ENCODE results near the gene ANKS3.

Gene ANKS3

GRCh38 chr16:4700380-4700996, 33.6 kb downstream of the ANKS3 start:
- TF ChIP-seq ZNF274 (IDR thresholded peaks at IDR 0.05; ENCODE audit: low read depth, low read length), result no peak
- no peak overlapping the region for H3K4me3 ChIP-seq (ENCODE audit: low read length)

GRCh38 chr16:4699046-4699556, 35.0 kb downstream of the ANKS3 start:
- no peak for TF ChIP-seq ZNF274 (IDR thresholded peaks at IDR 0.05; ENCODE audit: low read depth, low read length)
- no peak overlapping the region for H3K4me3 ChIP-seq (ENCODE audit: low read length)

DNA sequence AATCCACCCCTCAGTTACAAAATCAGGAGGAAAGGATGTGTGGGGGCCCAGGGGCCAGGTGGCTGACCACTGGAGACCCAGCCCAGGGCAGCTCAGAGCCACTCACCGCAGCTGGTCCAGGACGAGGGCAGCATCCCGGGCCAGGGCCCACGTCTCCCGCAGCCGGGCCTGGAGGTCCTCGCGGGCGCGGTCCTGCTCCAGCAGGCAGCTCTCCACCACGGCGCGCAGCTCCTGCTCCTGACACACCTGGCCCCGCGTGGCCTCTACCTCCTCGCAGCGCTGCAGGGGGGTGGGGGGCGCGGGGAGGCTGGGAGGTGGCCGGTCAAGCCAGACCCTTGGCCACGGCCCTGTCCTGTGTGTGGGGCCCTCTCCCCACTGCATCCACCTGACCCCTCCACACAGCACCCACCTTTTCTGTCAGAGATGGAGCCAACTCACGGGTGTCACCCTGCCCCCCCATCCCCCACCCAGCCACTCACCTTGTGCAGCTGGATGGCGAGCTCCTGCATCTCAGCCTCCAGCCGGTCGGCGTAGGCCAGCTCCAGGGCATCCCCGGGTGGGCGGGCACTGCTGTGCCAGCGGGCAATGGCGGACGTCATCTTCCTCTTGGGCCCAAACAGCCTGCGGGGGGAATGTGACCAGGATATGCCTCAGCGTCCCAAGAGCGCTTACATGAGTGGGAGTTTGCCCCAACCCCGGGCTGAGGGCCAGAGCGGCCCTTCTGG, 35.6 kb downstream of the ANKS3 start:
- no peak overlapping the region for H3K4me3 ChIP-seq (ENCODE audit: low read length)
- no peak for TF ChIP-seq ZNF274 (IDR thresholded peaks at IDR 0.05; ENCODE audit: low read depth, low read length)

- TF ChIP-seq ZNF274 (IDR thresholded peaks at IDR 0.05; ENCODE audit: low read depth, low read length), result no peak
- H3K4me3 ChIP-seq (ENCODE audit: low read length), result no peak overlapping the region
These were observed 36.2 kb downstream of the ANKS3 start for GRCh38 chr16:4697848-4698291.

- no peak overlapping the region for H3K4me3 ChIP-seq (ENCODE audit: low read length)
- TF ChIP-seq ZNF274 (IDR thresholded peaks at IDR 0.05; ENCODE audit: low read depth, low read length), result no peak
These were observed 36.9 kb downstream of the ANKS3 start for GRCh38 chr16:4696905-4697847.

DNA sequence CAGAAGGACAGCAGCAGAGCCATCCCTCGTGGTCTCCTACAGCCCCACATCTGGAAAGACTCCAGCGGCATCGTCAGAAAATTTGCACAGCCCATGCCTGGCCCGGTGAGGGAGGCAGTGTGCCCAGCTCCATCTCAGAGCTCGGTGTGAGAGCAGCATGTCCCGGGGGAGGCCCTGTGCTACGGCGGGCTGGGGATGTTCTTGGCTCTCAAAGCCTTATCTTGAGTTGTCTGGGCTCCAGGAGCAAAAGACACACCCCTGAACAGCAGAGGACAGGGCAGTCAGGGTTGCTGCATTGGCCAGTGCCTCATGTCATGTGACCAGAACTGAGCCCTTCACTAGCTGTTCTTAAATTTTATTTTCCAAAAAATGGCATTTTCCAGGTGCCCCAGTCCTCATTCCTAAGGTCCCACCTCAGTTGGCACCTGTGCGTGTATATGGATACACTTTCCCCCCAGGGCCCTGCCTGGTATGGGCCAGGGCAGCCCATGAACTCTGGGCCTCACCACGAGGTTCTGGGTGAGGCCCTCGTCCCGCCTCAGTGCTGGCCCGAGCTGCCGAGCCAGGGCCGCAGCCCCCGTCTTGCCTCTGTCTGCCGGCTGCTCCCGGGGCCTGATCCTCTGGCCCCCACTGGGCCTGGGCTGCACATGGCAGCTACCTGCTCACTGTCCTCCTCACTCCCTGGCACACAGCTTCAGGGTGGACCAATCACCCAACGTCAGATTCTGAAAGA, 37.7 kb downstream of the ANKS3 start:
- H3K4me3 ChIP-seq (ENCODE audit: low read length), result no peak overlapping the region
- no peak for TF ChIP-seq ZNF274 (IDR thresholded peaks at IDR 0.05; ENCODE audit: low read depth, low read length)

DNA sequence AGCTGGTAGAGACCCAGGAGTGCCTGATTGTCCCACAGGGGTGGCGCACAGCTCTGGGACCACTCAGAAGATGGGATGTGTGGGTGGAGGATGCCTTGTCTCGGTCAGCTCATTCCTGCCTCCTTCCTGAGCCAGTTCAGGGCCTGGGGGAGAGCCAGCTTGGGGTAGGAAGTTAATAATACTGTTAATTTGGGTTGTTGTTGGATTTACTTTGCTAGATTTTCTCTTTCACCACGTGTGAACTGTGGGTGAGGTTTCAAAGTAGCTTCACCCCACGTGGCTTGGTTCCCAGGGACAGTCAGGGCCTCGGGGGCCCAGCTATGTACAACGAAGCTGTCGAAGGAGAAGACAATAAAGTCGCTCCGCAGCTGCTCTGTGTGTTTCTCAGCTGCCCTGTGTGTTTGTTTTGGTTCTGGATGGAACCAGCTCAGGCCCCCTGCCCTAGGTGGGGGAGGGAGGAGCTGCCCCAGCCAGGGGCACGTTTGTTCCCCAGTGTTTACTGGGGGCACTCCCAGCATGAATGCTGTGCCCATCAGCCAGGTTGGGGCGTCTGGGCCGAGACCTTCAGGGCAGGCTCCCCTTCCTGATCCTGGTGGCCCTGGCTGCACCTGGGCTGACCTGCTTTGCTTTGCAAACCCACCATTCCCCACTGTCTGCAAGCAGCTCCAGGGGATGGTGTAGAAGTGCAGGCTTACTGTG, 38.4 kb downstream of the ANKS3 start:
- no peak for TF ChIP-seq ZNF274 (IDR thresholded peaks at IDR 0.05; ENCODE audit: low read depth, low read length)
- H3K4me3 ChIP-seq (ENCODE audit: low read length), result no peak overlapping the region

DNA sequence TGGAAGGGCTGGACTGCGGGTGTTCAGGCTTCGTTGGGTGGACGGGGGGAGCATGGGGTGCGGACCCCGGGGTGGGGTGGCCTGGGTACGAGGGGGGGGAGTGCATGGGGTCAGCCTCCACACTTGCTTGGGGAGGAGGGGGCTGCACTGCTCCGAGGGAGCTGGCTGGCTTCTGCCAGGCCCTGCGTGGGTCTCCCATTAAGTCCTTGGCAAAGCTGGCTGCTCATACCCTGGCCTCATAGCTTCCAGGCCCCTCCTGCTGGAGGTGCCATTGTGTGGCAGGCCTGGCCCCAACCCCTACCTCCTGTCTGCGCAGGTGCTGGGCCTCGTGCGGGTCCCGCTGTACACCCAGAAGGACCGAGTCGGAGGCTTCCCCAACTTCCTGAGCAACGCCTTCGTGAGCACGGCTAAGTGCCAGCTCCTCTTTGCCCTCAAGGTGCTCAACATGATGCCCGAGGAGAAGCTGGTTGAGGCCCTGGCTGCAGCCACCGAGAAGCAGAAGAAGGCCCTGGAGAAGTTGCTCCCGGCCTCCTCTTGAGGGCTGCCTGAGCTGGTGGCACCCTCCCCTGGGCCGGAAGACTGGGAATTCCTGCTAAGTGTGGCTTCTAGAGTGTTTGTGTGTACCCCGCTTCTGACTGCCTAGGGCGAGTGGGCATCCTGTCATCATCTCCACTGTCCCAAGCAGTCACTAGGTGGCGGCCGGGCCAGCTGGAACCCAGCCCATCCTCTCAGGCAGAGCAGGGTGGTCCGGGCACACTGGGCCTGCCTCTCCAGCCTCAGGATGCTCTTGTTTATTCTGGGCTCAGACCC, 39.2 kb downstream of the ANKS3 start:
- H3K4me3 ChIP-seq (ENCODE audit: low read length), result peak overlapping the region; percentile 91
- no peak for TF ChIP-seq ZNF274 (IDR thresholded peaks at IDR 0.05; ENCODE audit: low read depth, low read length)

GRCh38 chr16:4693956-4694641, 40.0 kb downstream of the ANKS3 start:
- no peak for TF ChIP-seq ZNF274 (IDR thresholded peaks at IDR 0.05; ENCODE audit: low read depth, low read length)
- peak overlapping the region; percentile 91 for H3K4me3 ChIP-seq (ENCODE audit: low read length)

GRCh38 chr16:4693296-4693955, 40.6 kb downstream of the ANKS3 start, which contains the start of gene NUDT16L1:
TSS of gene NUDT16L1 (plus strand) at chr16:4693562. CDS start at chr16:4693727, 165 bp downstream.
- H3K4me3 ChIP-seq (ENCODE audit: low read length), result peak within 1 kb of the TSS; percentile 91
- no peak for TF ChIP-seq ZNF274 (IDR thresholded peaks at IDR 0.05; ENCODE audit: low read depth, low read length)

All from GM08714 (cell line).